ENCODE measurements around the gene CHST7. TPM values are rescaled to one million over a fixed set of nuclear protein-coding genes. Genes with fewer than 3 reads are reported as not detected.
A peak's percentile ranks its signal among the peaks of the same experiment; 100 is the strongest.
"Not testable (repeated sequence)": the region's sequence is repeated elsewhere in the genome, so short reads cannot be mapped to it uniquely, and the experiment has no call there.

CHST7 gene
- total and polyA plus RNA-seq, 2 of the 8 experiments (the other 6 are each of a cell fraction or from before 2014, with no cell fraction given), result 7.9 to 14.1 TPM

DNA sequence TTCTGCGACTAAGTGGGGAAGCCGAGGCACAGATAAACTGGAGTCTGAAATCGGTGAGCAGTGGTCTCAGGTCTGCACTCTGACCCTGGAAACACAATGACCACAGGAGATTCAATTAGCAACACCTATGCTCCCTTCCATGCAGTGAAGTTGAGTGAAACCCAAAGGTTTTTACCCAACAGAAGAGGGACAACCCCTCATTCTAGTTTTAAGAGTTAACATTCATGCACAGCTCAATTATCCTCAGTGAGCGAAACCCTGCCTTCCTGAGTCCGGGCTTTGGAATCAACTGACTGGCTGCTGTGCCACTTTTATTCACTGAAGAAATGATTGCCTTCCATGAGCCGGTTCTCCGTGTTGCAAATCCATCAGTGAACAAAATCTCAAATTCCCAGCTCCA lies 29.0 kb upstream of the CHST7 start:
- not testable (repeated sequence) for DNase-seq (ENCODE audit: low read depth in 1 of 2, low spot score in 2 of 2); H4K20me1 ChIP-seq (replicated peaks in 1 of 2; ENCODE audit: control insufficient read depth in 1 of 2, insufficient read depth in 2 of 2, low read length in 2 of 2); H4K8ac ChIP-seq (ENCODE audit: extremely low read depth, insufficient read depth, low read length); H3K23ac ChIP-seq (ENCODE audit: insufficient read length); H2BK20ac ChIP-seq (ENCODE audit: low read length); H2BK120ac ChIP-seq (replicated peaks; ENCODE audit: low read depth, low read length); H3K27me3 ChIP-seq (replicated peaks in 1 of 4; ENCODE audit: control insufficient read depth in 3 of 4, extremely low read depth in 1 of 4, insufficient read depth in 3 of 4, low read length in 3 of 4); H3K56ac ChIP-seq (replicated peaks; ENCODE audit: insufficient read length, low read depth, low read length); H2BK15ac ChIP-seq (ENCODE audit: low read length); H2AFZ ChIP-seq (ENCODE audit: low read length); H2BK5ac ChIP-seq (ENCODE audit: low read depth, low read length); H3K14ac ChIP-seq (ENCODE audit: insufficient read length); H3K4me1 ChIP-seq (replicated peaks in 1 of 4; ENCODE audit: control insufficient read depth in 3 of 4, insufficient read depth in 4 of 4, low read length in 3 of 4); H2AK5ac ChIP-seq (ENCODE audit: low read depth, low read length); H3K23me2 ChIP-seq (ENCODE audit: low read depth, low read length); H3K9me3 ChIP-seq (ENCODE audit: insufficient read depth in 2 of 2, low read depth in 1 of 2, low read length in 1 of 2); H4K91ac ChIP-seq (replicated peaks; ENCODE audit: insufficient read length, low read length); H3K79me1 ChIP-seq (ENCODE audit: low read depth, low read length); H3K18ac ChIP-seq (ENCODE audit: extremely low read depth, low read length); FAIRE-seq; H2BK12ac ChIP-seq (ENCODE audit: low read depth, low read length); H3K27ac ChIP-seq (ENCODE audit: low read depth, low read length); H3K4ac ChIP-seq (replicated peaks; ENCODE audit: insufficient read length, low read depth, low read length); H4K5ac ChIP-seq (ENCODE audit: insufficient read length, low read depth, low read length)
- Histone ChIP-seq H3K9ac (replicated peaks in 1 of 4; ENCODE audit: extremely low read depth in 1 of 4, low read depth in 3 of 4, low read length in 3 of 4) (peak overlapping the region in 1 of 4 experiments; percentile 88; a peak in 3 of 7 replicates), H3K79me2 (ENCODE audit: control insufficient read depth in 1 of 2, insufficient read depth in 2 of 2, low read length in 2 of 2) (peaks cover 11 to 32% of the 10 kb centered on the region in 2 experiments; a peak in 3 of 4 replicates), H3K4me2 (ENCODE audit: insufficient read depth in 1 of 2, low read depth in 2 of 2, low read length in 2 of 2) (peak overlapping the region; percentile 80 to 86), H3K36me3 (ENCODE audit: control insufficient read depth in 2 of 4, insufficient read depth in 4 of 4, low read length in 3 of 4) (peaks cover 0 to 26% (median 3%) of the 10 kb centered on the region in 4 experiments; a peak in 3 of 8 replicates), H3K4me3 (ENCODE audit: extremely low read depth in 1 of 4, insufficient read depth in 2 of 4, low read depth in 3 of 4, low read length in 4 of 4) (peak overlapping the region; percentile 65 to 92 (median 88))
- 77% methylated on average over 7 of the region's 7 CpGs; no CpG with 5 or more reads in 1 of the 2 experiments for WGBS, 2 experiments (ENCODE audit: extremely low coverage in 1 of 2, insufficient coverage in 1 of 2, insufficient read length in 1 of 2, insufficient replicate concordance in 2 of 2, low coverage in 1 of 2, low lambda C conversion rate in 2 of 2, missing lambda C conversion rate in 1 of 2)
- ChIA-PET CTCF (ENCODE audit: partially characterized antibody) (interaction anchor here (1.0 kb wide), 1 partner anchor 87 kb away, joined by 3 read pairs; no protein-coding TSS in a partner anchor), POLR2A (ENCODE audit: partially characterized antibody) (interaction anchor here (1.4 to 1.6 kb wide), 2 partner anchors 10 to 57 kb away, joined by 3 read pairs; no protein-coding TSS in a partner anchor)

All from H1 (cell line).